Urinary bladder (tissue), 4 donors: ENCODE results near the gene ANKRD44. TPM values are rescaled to one million over a fixed set of nuclear protein-coding genes. Genes with fewer than 3 reads are reported as not detected.

Source experiments
- DNase-seq: peaks from one replicate; pipeline ENCODE4 v3.0.0-alpha.2; 2015; ENCODE audit errors: extremely low spot score
- H3K27ac ChIP-seq: one replicate; pipeline ENCODE4 v1.5.1; 2013; ENCODE audit warnings: low read depth, mild to moderate bottlenecking, moderate library complexity
- H3K36me3 ChIP-seq: one replicate; pipeline ENCODE4 v1.6.1; 2013; ENCODE audit warnings: mild to moderate bottlenecking, moderate library complexity; ENCODE audit not compliant: insufficient read depth
- H3K4me1 ChIP-seq: one replicate; pipeline ENCODE4 v1.6.1; 2013; ENCODE audit warnings: mild to moderate bottlenecking, moderate library complexity; ENCODE audit not compliant: insufficient read depth
- H3K4me3 ChIP-seq: one replicate; pipeline ENCODE4 v1.5.1; 2013; ENCODE audit warnings: low read depth, low read length
- WGBS: extraction: QIAGEN DNeasy Blood & Tissue Kit; methylation state at CpG from one replicate; pipeline ENCODE4 v1.1.7; 2013; 5-methylcytosine and 5-hydroxymethylcytosine counted together
- polyA plus RNA-seq: library from polyadenylated mRNA; stranded (reverse); fragments of 200-250 nt; gene quantifications from one replicate; pipeline ENCODE4 v1.2.3, GENCODE V29; 2013
- total RNA-seq: library from RNA; depleted of rRNA; stranded (reverse); fragments of >200 nt; gene quantifications from one replicate; pipeline ENCODE4 v1.2.3, GENCODE V29; 2014
- donor health status: healthy with polysubstance abuse.
- donor health status: healthy.

ANKRD44 gene
- total and polyA plus RNA-seq, 2 donors, result 17.5 to 39.4 TPM

GRCh38 chr2:197219636-197220035 lies 90.9 kb downstream of the ANKRD44 start:
- Histone ChIP-seq H3K4me1 (no peaks in the 10 kb centered on the region), H3K36me3 (no peaks in the 10 kb centered on the region), H3K27ac (no peak overlapping the region), H3K4me3 (no peak overlapping the region)
- 72% methylated on average over 4 of the region's 4 CpGs for WGBS
- DNase-seq, result no peak

- H3K4me1 ChIP-seq, result no peaks in the 10 kb centered on the region
- H3K36me3 ChIP-seq, result no peaks in the 10 kb centered on the region
- H3K27ac ChIP-seq, result no peak overlapping the region
- H3K4me3 ChIP-seq, result no peak overlapping the region
- 62% methylated on average over 2 of the region's 2 CpGs for WGBS
- DNase-seq, result no peak
Measured at GRCh38 chr2:197217541-197217940, 93.0 kb downstream of the ANKRD44 start.

- Histone ChIP-seq H3K27ac (no peak overlapping the region), H3K4me3 (no peak overlapping the region), H3K4me1 (no peaks in the 10 kb centered on the region), H3K36me3 (no peaks in the 10 kb centered on the region)
- DNase-seq, result no peak
- 72% methylated on average over 5 of the region's 5 CpGs for WGBS
Measured at GRCh38 chr2:197216361-197216979, 94.1 kb downstream of the ANKRD44 start.

GRCh38 chr2:197215748-197216360 lies 94.7 kb downstream of the ANKRD44 start:
- no peak overlapping the region for H3K27ac ChIP-seq
- no peaks in the 10 kb centered on the region for H3K36me3 ChIP-seq
- H3K4me1 ChIP-seq, result no peaks in the 10 kb centered on the region
- 77% methylated on average over 3 of the region's 3 CpGs for WGBS
- H3K4me3 ChIP-seq, result no peak overlapping the region
- DNase-seq, result no peak

- WGBS, result 37% methylated on average over 8 of the region's 8 CpGs
- H3K4me3 ChIP-seq, result no peak overlapping the region
- no peak for DNase-seq
- H3K27ac ChIP-seq, result no peak overlapping the region
- H3K36me3 ChIP-seq, result no peaks in the 10 kb centered on the region
- no peaks in the 10 kb centered on the region for H3K4me1 ChIP-seq
Measured at GRCh38 chr2:197212344-197213262, 98.0 kb downstream of the ANKRD44 start.

- WGBS, result 73% methylated on average over 4 of the region's 4 CpGs
- Histone ChIP-seq H3K27ac (no peak overlapping the region), H3K4me3 (no peak overlapping the region), H3K4me1 (no peaks in the 10 kb centered on the region), H3K36me3 (no peaks in the 10 kb centered on the region)
- DNase-seq, result no peak
Measured at GRCh38 chr2:197211881-197212342, 98.7 kb downstream of the ANKRD44 start.

GRCh38 chr2:197210430-197210829 lies 100.2 kb downstream of the ANKRD44 start:
- 67% methylated on average over 3 of the region's 3 CpGs for WGBS
- Histone ChIP-seq H3K36me3 (no peaks in the 10 kb centered on the region), H3K27ac (no peak overlapping the region), H3K4me3 (no peak overlapping the region), H3K4me1 (no peaks in the 10 kb centered on the region)
- DNase-seq, result no peak

GRCh38 chr2:197209742-197210408 lies 100.7 kb downstream of the ANKRD44 start:
- 79% methylated on average over 6 of the region's 6 CpGs for WGBS
- no peak for DNase-seq
- Histone ChIP-seq H3K27ac (no peak overlapping the region), H3K4me1 (no peaks in the 10 kb centered on the region), H3K36me3 (no peaks in the 10 kb centered on the region), H3K4me3 (no peak overlapping the region)

GRCh38 chr2:197209246-197209645 lies 101.3 kb downstream of the ANKRD44 start:
- H3K36me3 ChIP-seq, result no peaks in the 10 kb centered on the region
- no peaks in the 10 kb centered on the region for H3K4me1 ChIP-seq
- no peak for DNase-seq
- WGBS, result 66% methylated on average over 2 of the region's 2 CpGs
- no peak overlapping the region for H3K4me3 ChIP-seq
- H3K27ac ChIP-seq, result no peak overlapping the region

- H3K4me1 ChIP-seq, result no peaks in the 10 kb centered on the region
- WGBS, result 21% methylated on average over 3 of the region's 3 CpGs
- H3K36me3 ChIP-seq, result no peaks in the 10 kb centered on the region
- DNase-seq, result no peak
- H3K4me3 ChIP-seq, result no peak overlapping the region
- H3K27ac ChIP-seq, result no peak overlapping the region
Measured at GRCh38 chr2:197208841-197209240, 101.7 kb downstream of the ANKRD44 start.

- no peaks in the 10 kb centered on the region for H3K4me1 ChIP-seq
- no peak overlapping the region for H3K4me3 ChIP-seq
- no peak overlapping the region for H3K27ac ChIP-seq
- DNase-seq, result no peak
- H3K36me3 ChIP-seq, result no peaks in the 10 kb centered on the region
- 79% methylated on average over 6 of the region's 6 CpGs for WGBS
Measured at GRCh38 chr2:197208024-197208423, 102.6 kb downstream of the ANKRD44 start.

- H3K36me3 ChIP-seq, result no peaks in the 10 kb centered on the region
- 88% methylated on average over 3 of the region's 3 CpGs for WGBS
- H3K27ac ChIP-seq, result no peak overlapping the region
- no peak for DNase-seq
- no peaks in the 10 kb centered on the region for H3K4me1 ChIP-seq
- H3K4me3 ChIP-seq, result no peak overlapping the region
Measured at GRCh38 chr2:197207598-197207997, 103.0 kb downstream of the ANKRD44 start.

GRCh38 chr2:197207106-197207505 lies 103.5 kb downstream of the ANKRD44 start:
- DNase-seq, result no peak
- no peak overlapping the region for H3K4me3 ChIP-seq
- H3K36me3 ChIP-seq, result no peaks in the 10 kb centered on the region
- 53% methylated on average over 2 of the region's 2 CpGs for WGBS
- H3K27ac ChIP-seq, result no peak overlapping the region
- H3K4me1 ChIP-seq, result no peaks in the 10 kb centered on the region
